OCI-LY7 (cell line): ENCODE measurements around the gene EWSR1. TPM values are rescaled to one million over a fixed set of nuclear protein-coding genes. Genes with fewer than 3 reads are reported as not detected.

Experiments used
- BruUV-seq: library from RNA; stranded (reverse); fragments of 400-500 nt; replicated peaks from 2 replicates; lab custom pipeline; 2021; lab: Mats Ljungman, UMichigan
- CTCF ChIA-PET: fragments of 300-600 bp; sonication (Branson Sonifier 250); formaldehyde crosslinking; loops from one replicate; lab custom pipeline; 2022; ENCODE audit warnings: antibody characterized with exemption; ENCODE audit not compliant: unreplicated experiment; lab: Charles Lee
- POLR2A ChIA-PET: fragments of 300-600 bp; sonication (Branson Sonifier 250); formaldehyde crosslinking; loops from one replicate; lab custom pipeline; 2022; ENCODE audit warnings: antibody characterized with exemption; lab: Charles Lee
- DNase-seq: peaks from one replicate; pipeline ENCODE4 v3.0.0-alpha.2; 2015; ENCODE audit warnings: low spot score
- H2AFZ ChIP-seq: fragments of 200-600 bp; sonication (generic), shearing (Covaris generic); 2 replicates; pipeline ENCODE4 v1.6.1; 2014; ENCODE audit warnings: mild to moderate bottlenecking, antibody characterized with exemption, low read length, moderate library complexity
- H3K27ac ChIP-seq: fragments of 200-600 bp; sonication (generic); 2 replicates; pipeline ENCODE4 v1.5.1; 2014; ENCODE audit warnings: mixed run types, low read depth, mild to moderate bottlenecking, moderate library complexity, low read length, inconsistent platforms; ENCODE audit not compliant: poor library complexity, severe bottlenecking
- H3K36me3 ChIP-seq: fragments of 200-600 bp; sonication (generic); 2 replicates; pipeline ENCODE4 v1.6.1; 2014; ENCODE audit warnings: mild to moderate bottlenecking, antibody characterized with exemption, low read length, moderate library complexity, mixed read lengths; ENCODE audit not compliant: insufficient read depth
- H3K4me1 ChIP-seq: fragments of 200-600 bp; sonication (generic); 2 replicates; pipeline ENCODE4 v1.5.1; 2014; ENCODE audit warnings: mild to moderate bottlenecking, low read length; ENCODE audit not compliant: insufficient read depth, poor library complexity, severe bottlenecking
- H3K4me2 ChIP-seq: fragments of 200-600 bp; sonication (generic); 2 replicates; pipeline ENCODE4 v1.6.1; 2014; ENCODE audit warnings: mild to moderate bottlenecking, low read length
- H3K4me3 ChIP-seq: fragments of 200-600 bp; sonication (generic); 2 replicates; pipeline ENCODE4 v1.5.1; 2014; ENCODE audit warnings: mild to moderate bottlenecking, low read depth, low read length; ENCODE audit not compliant: poor library complexity, severe bottlenecking
- H3K79me2 ChIP-seq: fragments of 200-600 bp; sonication (generic); 2 replicates; pipeline ENCODE4 v1.6.1; 2016; ENCODE audit warnings: low read depth, mild to moderate bottlenecking, low read length, moderate library complexity, mixed read lengths; ENCODE audit not compliant: insufficient read depth
- H3K9me2 ChIP-seq: fragments of 200-600 bp; sonication (generic); 2 replicates; pipeline ENCODE4 v1.6.1; 2016; ENCODE audit warnings: mild to moderate bottlenecking, low read length, mixed read lengths; ENCODE audit not compliant: insufficient read depth
- H3K9me3 ChIP-seq: fragments of 200-600 bp; sonication (generic); 2 replicates; pipeline ENCODE4 v1.6.1; 2014; ENCODE audit warnings: mild to moderate bottlenecking, mixed run types, low read length, mixed read lengths
- H4K20me1 ChIP-seq: fragments of 200-600 bp; sonication (generic); 2 replicates; pipeline ENCODE4 v1.6.1; 2014; ENCODE audit warnings: mild to moderate bottlenecking, antibody characterized with exemption, low read length, moderate library complexity, mixed read lengths; ENCODE audit not compliant: insufficient read depth
- EZH2phosphoT487 ChIP-seq: fragments of 200-600 bp; sonication (generic); IDR thresholded peaks from 2 replicates; pipeline ENCODE4 v1.6.1; 2018; ENCODE audit warnings: low read depth, borderline replicate concordance, mild to moderate bottlenecking, mixed run types, antibody characterized with exemption, low read length, moderate library complexity, mixed read lengths
- intact Hi-C: fragments of 100-400 bp; cut with micrococcal nuclease; formaldehyde crosslinking; loops from one replicate; pipeline ENCODE4 v1.10.0; 2022; ENCODE audit not compliant: unreplicated experiment
- total RNA-seq, 2 experiments: library from RNA; depleted of rRNA in 1 of 2; stranded (reverse); fragments of >200 nt in 1 of 2; shearing (Covaris generic) in 1 of 2; gene quantifications; 2 replicates each; pipeline ENCODE4 v1.2.3, GENCODE V29; 2014 to 2022
- TF ChIP-seq, protein P1 (sequence below): fragments of 200-600 bp; sonication (generic); conservative IDR thresholded peaks from 2 replicates; pipeline ENCODE4 v1.5.1; 2014; ENCODE audit warnings: mild to moderate bottlenecking, antibody characterized with exemption, low read length, moderate library complexity, mixed read lengths

EWSR1 gene
- total RNA-seq, 2 experiments from 2014 or later: 270 to 333 TPM

DNA sequence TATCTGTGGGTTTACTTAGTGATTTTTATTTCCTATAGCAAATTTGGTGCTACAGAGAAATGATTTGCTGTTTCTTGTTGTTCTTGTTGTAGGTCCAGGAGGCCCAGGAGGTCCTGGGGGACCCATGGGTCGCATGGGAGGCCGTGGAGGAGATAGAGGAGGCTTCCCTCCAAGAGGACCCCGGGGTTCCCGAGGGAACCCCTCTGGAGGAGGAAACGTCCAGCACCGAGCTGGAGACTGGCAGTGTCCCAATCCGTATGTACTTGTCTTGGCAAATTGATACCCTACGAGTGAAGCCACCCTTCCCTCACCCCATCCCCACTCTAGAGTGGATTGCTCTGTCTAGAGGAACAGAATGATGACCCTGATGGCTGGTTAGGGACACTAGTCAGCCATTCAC, 30.6 kb downstream of the EWSR1 start:
- Histone ChIP-seq H3K9me2 (no peaks in the 10 kb centered on the region), H3K9me3 (no peaks in the 10 kb centered on the region), H3K36me3 (peaks cover 81% of the 10 kb centered on the region), H2AFZ (no peak overlapping the region), H3K27ac (no peak overlapping the region), H3K4me3 (no peak overlapping the region), H4K20me1 (no peaks in the 10 kb centered on the region; the same call in 1 of the 2 replicates), H3K79me2 (no peaks in the 10 kb centered on the region), H3K4me1 (no peaks in the 10 kb centered on the region), H3K4me2 (no peak overlapping the region)
- no TSS peak for BruUV-seq
- TF ChIP-seq EZH2phosphoT487: no peak
- TF ChIP-seq, protein P1, sequence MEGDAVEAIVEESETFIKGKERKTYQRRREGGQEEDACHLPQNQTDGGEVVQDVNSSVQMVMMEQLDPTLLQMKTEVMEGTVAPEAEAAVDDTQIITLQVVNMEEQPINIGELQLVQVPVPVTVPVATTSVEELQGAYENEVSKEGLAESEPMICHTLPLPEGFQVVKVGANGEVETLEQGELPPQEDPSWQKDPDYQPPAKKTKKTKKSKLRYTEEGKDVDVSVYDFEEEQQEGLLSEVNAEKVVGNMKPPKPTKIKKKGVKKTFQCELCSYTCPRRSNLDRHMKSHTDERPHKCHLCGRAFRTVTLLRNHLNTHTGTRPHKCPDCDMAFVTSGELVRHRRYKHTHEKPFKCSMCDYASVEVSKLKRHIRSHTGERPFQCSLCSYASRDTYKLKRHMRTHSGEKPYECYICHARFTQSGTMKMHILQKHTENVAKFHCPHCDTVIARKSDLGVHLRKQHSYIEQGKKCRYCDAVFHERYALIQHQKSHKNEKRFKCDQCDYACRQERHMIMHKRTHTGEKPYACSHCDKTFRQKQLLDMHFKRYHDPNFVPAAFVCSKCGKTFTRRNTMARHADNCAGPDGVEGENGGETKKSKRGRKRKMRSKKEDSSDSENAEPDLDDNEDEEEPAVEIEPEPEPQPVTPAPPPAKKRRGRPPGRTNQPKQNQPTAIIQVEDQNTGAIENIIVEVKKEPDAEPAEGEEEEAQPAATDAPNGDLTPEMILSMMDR: no peak
- intact Hi-C loops: no loop called here
- POLR2A ChIA-PET: no interaction called here
- DNase-seq: no peak
- CTCF ChIA-PET: no interaction called here

DNA sequence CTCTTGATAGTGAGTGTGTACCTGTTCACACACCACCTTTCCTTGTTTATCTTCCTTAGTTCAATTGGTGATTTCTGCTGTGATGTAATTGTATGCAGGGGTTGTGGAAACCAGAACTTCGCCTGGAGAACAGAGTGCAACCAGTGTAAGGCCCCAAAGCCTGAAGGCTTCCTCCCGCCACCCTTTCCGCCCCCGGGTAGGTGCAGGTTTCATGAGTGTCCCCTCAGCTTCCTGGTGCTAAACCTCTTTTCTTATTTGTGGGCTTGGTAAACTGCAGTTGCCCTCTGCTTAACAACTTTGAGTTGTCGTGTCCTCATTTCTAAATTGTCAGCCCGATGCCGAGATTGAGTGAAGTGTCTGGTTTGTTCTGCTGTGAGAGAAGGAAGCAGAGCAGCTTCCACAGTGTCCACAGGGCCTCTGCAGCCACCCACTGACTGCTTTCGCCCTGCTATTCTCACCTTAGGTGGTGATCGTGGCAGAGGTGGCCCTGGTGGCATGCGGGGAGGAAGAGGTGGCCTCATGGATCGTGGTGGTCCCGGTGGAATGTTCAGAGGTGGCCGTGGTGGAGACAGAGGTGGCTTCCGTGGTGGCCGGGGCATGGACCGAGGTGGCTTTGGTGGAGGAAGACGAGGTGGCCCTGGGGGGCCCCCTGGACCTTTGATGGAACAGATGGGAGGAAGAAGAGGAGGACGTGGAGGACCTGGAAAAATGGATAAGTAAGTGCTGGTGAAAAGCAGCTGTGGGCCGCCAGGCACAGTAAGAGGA, 31.2 kb downstream of the EWSR1 start:
- Histone ChIP-seq H3K36me3 (peaks cover 74% of the 10 kb centered on the region), H3K27ac (no peak overlapping the region), H3K4me1 (no peaks in the 10 kb centered on the region), H3K9me3 (no peaks in the 10 kb centered on the region), H2AFZ (no peak overlapping the region), H3K4me3 (no peak overlapping the region), H3K4me2 (no peak overlapping the region), H3K79me2 (no peaks in the 10 kb centered on the region), H3K9me2 (no peaks in the 10 kb centered on the region), H4K20me1 (no peaks in the 10 kb centered on the region; the same call in 1 of the 2 replicates)
- ChIA-PET POLR2A (no interaction called here), CTCF (no interaction called here)
- DNase-seq: no peak
- intact Hi-C loops: no loop called here
- BruUV-seq: no TSS peak
- TF ChIP-seq, protein P1: no peak
- no peak for TF ChIP-seq EZH2phosphoT487

DNA sequence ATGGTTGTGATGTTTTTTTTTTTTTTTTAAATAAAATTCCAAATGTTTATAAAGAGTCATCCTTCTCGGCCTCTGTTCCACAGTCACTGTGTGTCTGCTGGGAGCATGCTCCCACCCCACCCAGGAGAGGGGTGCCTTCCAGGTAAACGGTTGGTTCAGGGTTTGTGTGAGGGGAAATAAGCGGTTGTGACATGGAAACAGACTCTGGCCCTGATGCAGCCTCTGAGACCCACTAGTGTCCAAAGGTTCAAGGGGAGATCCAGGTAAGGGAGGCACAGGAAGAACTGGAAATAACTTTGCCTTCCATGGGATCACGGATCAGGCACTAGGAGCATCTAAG, 32.4 kb downstream of the EWSR1 start:
- no peak for TF ChIP-seq EZH2phosphoT487
- TF ChIP-seq, protein P1: no peak
- Histone ChIP-seq H3K9me2 (no peaks in the 10 kb centered on the region), H2AFZ (no peak overlapping the region), H3K4me3 (no peak overlapping the region), H3K36me3 (peaks cover 63% of the 10 kb centered on the region), H3K4me2 (no peak overlapping the region), H3K9me3 (no peaks in the 10 kb centered on the region), H3K4me1 (no peaks in the 10 kb centered on the region), H3K27ac (no peak overlapping the region), H3K79me2 (no peaks in the 10 kb centered on the region), H4K20me1 (no peaks in the 10 kb centered on the region; the same call in 1 of the 2 replicates)
- no peak for DNase-seq
- CTCF ChIA-PET: no interaction called here
- POLR2A ChIA-PET: no interaction called here
- intact Hi-C loops: loop anchor here (10.0 kb wide), 1 partner anchor 224 kb away; no protein-coding TSS in a partner anchor
- BruUV-seq: no TSS peak
